Left cardiac atrium (tissue), 2 donors: ENCODE results near the gene TMX1. TPM values are rescaled to one million over a fixed set of nuclear protein-coding genes. Genes with fewer than 3 reads are reported as not detected.

Experiments
- total RNA-seq, 2 donors: library from RNA; stranded (reverse); fragmentation: NEBNext Ultra II Directional; extraction: Animal tissue kit (Norgen Biotek cat#: 25700); gene quantifications; one replicate each; pipeline ENCODE4 v1.2.1, GENCODE V29; 2021
- donor health status: DM: no; HTN: yes; CAD: no; lungs with severe emphysema.
- donor health status: DM: yes; HTN: yes; CAD: no.

Gene TMX1
- total RNA-seq, 2 donors from 2014 or later, result 11.9 to 14.7 TPM

Other genes with a start within 250 kb of the TMX1 start
- gene TRIM9, start 145.1 kb upstream of the TMX1 start, total RNA-seq, result under 1 TPM; 0.24 to 0.89 TPM